OCI-LY1 (cell line): Measurements from ENCODE around the gene LTBR.

ENCODE experiments used
- H2AFZ ChIP-seq: fragments of 200-600 bp; sonication (generic), shearing (Covaris generic); 2 replicates; pipeline ENCODE4 v1.6.0; 2014; ENCODE audit warnings: antibody characterized with exemption, mild to moderate bottlenecking, low read length
- H3F3A ChIP-seq: fragments of 200-600 bp; sonication (generic), shearing (Covaris generic); 2 replicates; pipeline ENCODE4 v1.6.0; 2014; ENCODE audit warnings: mild to moderate bottlenecking, antibody characterized with exemption, low read length, moderate library complexity; ENCODE audit not compliant: insufficient read depth
- H3K27ac ChIP-seq: fragments of 200-600 bp; sonication (generic); 2 replicates; pipeline ENCODE4 v1.5.1; 2014; ENCODE audit warnings: low read length, mixed run types, mild to moderate bottlenecking, low read depth; ENCODE audit not compliant: poor library complexity, severe bottlenecking
- H3K27me3 ChIP-seq: fragments of 200-600 bp; sonication (generic); 2 replicates; pipeline ENCODE4 v1.6.0; 2014; ENCODE audit warnings: antibody characterized with exemption, mild to moderate bottlenecking, low read length, moderate library complexity; ENCODE audit not compliant: insufficient read depth
- H3K36me3 ChIP-seq: fragments of 200-600 bp; sonication (generic); 2 replicates; pipeline ENCODE4 v1.6.1; 2014; ENCODE audit warnings: mild to moderate bottlenecking, antibody characterized with exemption, low read length, moderate library complexity, mixed read lengths; ENCODE audit not compliant: insufficient read depth
- H3K4me1 ChIP-seq: fragments of 200-600 bp; sonication (generic); 2 replicates; pipeline ENCODE4 v1.5.1; 2014; ENCODE audit warnings: mild to moderate bottlenecking, low read length, moderate library complexity; ENCODE audit not compliant: insufficient read depth, severe bottlenecking
- H3K4me2 ChIP-seq: fragments of 200-600 bp; sonication (generic), shearing (Covaris generic); 2 replicates; pipeline ENCODE4 v1.6.1; 2014; ENCODE audit warnings: low read length
- H3K4me3 ChIP-seq: fragments of 200-600 bp; sonication (generic); 2 replicates; pipeline ENCODE4 v1.5.1; 2014; ENCODE audit warnings: low read length, low read depth, mild to moderate bottlenecking, mixed read lengths; ENCODE audit not compliant: poor library complexity, severe bottlenecking
- H3K79me2 ChIP-seq: fragments of 200-600 bp; shearing (Covaris generic); 2 replicates; pipeline ENCODE4 v1.6.1; 2016; ENCODE audit warnings: mixed run types, low read length, mixed read lengths; ENCODE audit not compliant: insufficient read depth
- H3K9ac ChIP-seq: fragments of 200-600 bp; sonication (generic), shearing (Covaris generic); 2 replicates; pipeline ENCODE4 v1.6.1; 2014; ENCODE audit warnings: mild to moderate bottlenecking, low read length, mixed read lengths
- H3K9me2 ChIP-seq: fragments of 200-600 bp; sonication (generic), shearing (Covaris generic); 2 replicates; pipeline ENCODE4 v1.6.1; 2014; ENCODE audit warnings: low read depth, mild to moderate bottlenecking, low read length, mixed read lengths
- H3K9me3 ChIP-seq: fragments of 200-600 bp; shearing (Covaris generic); 2 replicates; pipeline ENCODE4 v1.6.1; 2014; ENCODE audit warnings: low read length, mixed read lengths
- H4K20me1 ChIP-seq: fragments of 200-600 bp; sonication (generic), shearing (Covaris generic); 2 replicates; pipeline ENCODE4 v1.6.0; 2016; ENCODE audit warnings: mild to moderate bottlenecking, low read length; ENCODE audit not compliant: insufficient read depth
- EZH2 ChIP-seq: fragments of 200-600 bp; sonication (generic), shearing (Covaris generic); IDR thresholded peaks from 2 replicates; pipeline ENCODE4 v1.8.0; 2017; ENCODE audit warnings: borderline replicate concordance, mixed run types, mild to moderate bottlenecking, antibody characterized with exemption, low read length, moderate library complexity, mixed read lengths
- TF ChIP-seq, protein P1 (sequence below): fragments of 200-600 bp; sonication (generic), shearing (Covaris generic); IDR thresholded peaks from 2 replicates; pipeline ENCODE4 v1.5.1; 2017; ENCODE audit warnings: mild to moderate bottlenecking, antibody characterized with exemption, low read length, moderate library complexity, mixed read lengths

Gene LTBR

DNA sequence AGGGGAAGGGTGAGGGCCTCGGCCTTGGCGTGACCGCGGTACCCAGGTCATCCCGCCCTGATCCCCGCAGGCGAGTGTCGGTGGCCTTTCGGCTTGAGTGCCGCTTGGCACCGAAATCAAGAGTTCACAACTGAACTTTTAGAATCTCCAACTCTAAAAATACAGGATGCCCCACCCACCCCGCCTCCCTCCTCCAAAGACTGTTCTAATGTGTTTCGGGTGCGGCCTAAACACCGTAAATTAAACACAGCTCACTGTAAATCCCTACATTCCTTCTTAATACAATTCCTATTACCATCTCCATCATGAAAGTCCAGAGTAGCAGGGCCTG lies 20.0 kb upstream of the LTBR start:
- H3K9ac ChIP-seq: no peak overlapping the region

GRCh38 chr12:6367065-6367968 lies 16.6 kb upstream of the LTBR start:
- no peak overlapping the region for H3K4me3 ChIP-seq
- H3K27ac ChIP-seq: no peak overlapping the region
- no peaks in the 10 kb centered on the region for H3K9me2 ChIP-seq
- no peaks in the 10 kb centered on the region for H4K20me1 ChIP-seq
- no peaks in the 10 kb centered on the region for H3K4me1 ChIP-seq
- H3K9me3 ChIP-seq: 0 out of 2 replicates have a peak, but pooled peaks cover 2% of the 10 kb centered on the region
- no peaks in the 10 kb centered on the region for H3K36me3 ChIP-seq
- H3K9ac ChIP-seq: no peak overlapping the region
- no peak overlapping the region for H3K4me2 ChIP-seq
- TF ChIP-seq, protein P1, sequence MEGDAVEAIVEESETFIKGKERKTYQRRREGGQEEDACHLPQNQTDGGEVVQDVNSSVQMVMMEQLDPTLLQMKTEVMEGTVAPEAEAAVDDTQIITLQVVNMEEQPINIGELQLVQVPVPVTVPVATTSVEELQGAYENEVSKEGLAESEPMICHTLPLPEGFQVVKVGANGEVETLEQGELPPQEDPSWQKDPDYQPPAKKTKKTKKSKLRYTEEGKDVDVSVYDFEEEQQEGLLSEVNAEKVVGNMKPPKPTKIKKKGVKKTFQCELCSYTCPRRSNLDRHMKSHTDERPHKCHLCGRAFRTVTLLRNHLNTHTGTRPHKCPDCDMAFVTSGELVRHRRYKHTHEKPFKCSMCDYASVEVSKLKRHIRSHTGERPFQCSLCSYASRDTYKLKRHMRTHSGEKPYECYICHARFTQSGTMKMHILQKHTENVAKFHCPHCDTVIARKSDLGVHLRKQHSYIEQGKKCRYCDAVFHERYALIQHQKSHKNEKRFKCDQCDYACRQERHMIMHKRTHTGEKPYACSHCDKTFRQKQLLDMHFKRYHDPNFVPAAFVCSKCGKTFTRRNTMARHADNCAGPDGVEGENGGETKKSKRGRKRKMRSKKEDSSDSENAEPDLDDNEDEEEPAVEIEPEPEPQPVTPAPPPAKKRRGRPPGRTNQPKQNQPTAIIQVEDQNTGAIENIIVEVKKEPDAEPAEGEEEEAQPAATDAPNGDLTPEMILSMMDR: peak; percentile 30; the same call in 1 of the 2 replicates
- no peak for TF ChIP-seq EZH2
- H2AFZ ChIP-seq: no peak overlapping the region
- no peaks in the 10 kb centered on the region for H3F3A ChIP-seq
- no peaks in the 10 kb centered on the region for H3K79me2 ChIP-seq
- H3K27me3 ChIP-seq: no peaks in the 10 kb centered on the region; the same call in 1 of the 2 replicates

More for the DNA sequence above, 20.0 kb upstream of the LTBR start:
- TF ChIP-seq, protein P1: no peak
- no peak for TF ChIP-seq EZH2
- Histone ChIP-seq H3K4me3 (no peak overlapping the region), H3K9me2 (no peaks in the 10 kb centered on the region), H3K4me1 (no peaks in the 10 kb centered on the region), H3K27me3 (no peaks in the 10 kb centered on the region; the same call in 1 of the 2 replicates), H3K4me2 (no peak overlapping the region), H4K20me1 (no peaks in the 10 kb centered on the region), H3K36me3 (no peaks in the 10 kb centered on the region), H2AFZ (no peak overlapping the region), H3F3A (no peaks in the 10 kb centered on the region), H3K79me2 (no peaks in the 10 kb centered on the region), H3K9me3 (0 out of 2 replicates have a peak, but pooled peaks cover 2% of the 10 kb centered on the region), H3K27ac (no peak overlapping the region)

- H3F3A ChIP-seq: no peaks in the 10 kb centered on the region
- H3K4me3 ChIP-seq: no peak overlapping the region
- H3K4me2 ChIP-seq: no peak overlapping the region
- no peak overlapping the region for H2AFZ ChIP-seq
- H4K20me1 ChIP-seq: no peaks in the 10 kb centered on the region
- 0 out of 2 replicates have a peak, but pooled peaks cover 2% of the 10 kb centered on the region for H3K9me3 ChIP-seq
- H3K9ac ChIP-seq: no peak overlapping the region
- TF ChIP-seq, protein P1: no peak
- no peak for TF ChIP-seq EZH2
- no peaks in the 10 kb centered on the region for H3K9me2 ChIP-seq
- H3K79me2 ChIP-seq: no peaks in the 10 kb centered on the region
- no peaks in the 10 kb centered on the region for H3K36me3 ChIP-seq
- no peaks in the 10 kb centered on the region for H3K4me1 ChIP-seq
- no peak overlapping the region for H3K27ac ChIP-seq
- H3K27me3 ChIP-seq: no peaks in the 10 kb centered on the region; the same call in 1 of the 2 replicates
Measured at GRCh38 chr12:6367969-6368892, 15.7 kb upstream of the LTBR start.
